Ectodermal cell (in vitro differentiated cells): ENCODE results near the gene CAPN5.
"Not testable (repeated sequence)": the region's sequence is repeated elsewhere in the genome, so short reads cannot be mapped to it uniquely, and the experiment has no call there.

Experiments used
- H3K27ac ChIP-seq: 2 replicates; pipeline ENCODE4 v1.7.0; 2013; ENCODE audit warnings: mild to moderate bottlenecking, low read depth, low read length; ENCODE audit not compliant: insufficient read depth, poor library complexity, severe bottlenecking
- H3K27me3 ChIP-seq: 2 replicates; pipeline ENCODE4 v1.7.0; 2013; ENCODE audit warnings: mild to moderate bottlenecking, low read length; ENCODE audit not compliant: insufficient read depth, control insufficient read depth, poor library complexity, severe bottlenecking
- H3K36me3 ChIP-seq: one replicate; pipeline ENCODE4 v1.7.0; 2013; ENCODE audit warnings: low read length; ENCODE audit not compliant: control insufficient read depth, insufficient read depth
- H3K4me1 ChIP-seq: one replicate; pipeline ENCODE4 v1.7.0; 2013; ENCODE audit warnings: low read length; ENCODE audit not compliant: control insufficient read depth, insufficient read depth
- H3K4me3 ChIP-seq: 2 replicates; pipeline ENCODE4 v1.7.0; 2013; ENCODE audit warnings: low read depth, low read length, control low read depth; ENCODE audit not compliant: insufficient read depth
- H3K9me3 ChIP-seq: 2 replicates; pipeline ENCODE4 v1.7.0; 2013; ENCODE audit warnings: mild to moderate bottlenecking, low read length, moderate library complexity; ENCODE audit not compliant: control insufficient read depth
- WGBS, 2 experiments: methylation state at CpG; one replicate each; pipeline ENCODE4 v1.1.7; 2013; ENCODE audit warnings: missing lambda C conversion rate in 2 of 2; 5-methylcytosine and 5-hydroxymethylcytosine counted together

CAPN5 gene

DNA sequence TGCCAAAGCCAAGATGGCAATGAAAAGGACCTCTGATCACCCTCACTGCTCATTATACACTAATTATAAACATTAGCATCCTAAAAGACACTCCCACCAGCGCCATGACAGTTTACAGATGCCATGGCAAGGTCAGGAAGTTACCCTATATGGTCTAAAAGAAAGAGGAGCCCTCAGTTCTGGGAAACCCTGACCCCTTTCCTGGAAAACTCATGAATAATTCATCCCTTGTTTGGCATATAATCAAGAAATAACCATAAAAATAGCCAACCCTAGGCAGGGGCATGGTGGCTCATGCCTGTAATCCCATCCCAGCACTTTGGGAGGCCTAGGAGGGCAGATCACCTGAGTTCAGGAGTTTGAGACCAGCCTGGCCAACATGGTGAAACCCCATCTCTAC, 12.7 kb upstream of the CAPN5 start:
- Histone ChIP-seq H3K36me3 (no peaks in the 10 kb centered on the region), H3K4me1 (no peaks in the 10 kb centered on the region), H3K9me3 (no peaks in the 10 kb centered on the region), H3K27ac (no peak overlapping the region), H3K4me3 (no peak overlapping the region), H3K27me3 (no peaks in the 10 kb centered on the region)
- WGBS, 2 experiments = 83 to 89% methylated on average over 1 of the region's 1 CpG

DNA sequence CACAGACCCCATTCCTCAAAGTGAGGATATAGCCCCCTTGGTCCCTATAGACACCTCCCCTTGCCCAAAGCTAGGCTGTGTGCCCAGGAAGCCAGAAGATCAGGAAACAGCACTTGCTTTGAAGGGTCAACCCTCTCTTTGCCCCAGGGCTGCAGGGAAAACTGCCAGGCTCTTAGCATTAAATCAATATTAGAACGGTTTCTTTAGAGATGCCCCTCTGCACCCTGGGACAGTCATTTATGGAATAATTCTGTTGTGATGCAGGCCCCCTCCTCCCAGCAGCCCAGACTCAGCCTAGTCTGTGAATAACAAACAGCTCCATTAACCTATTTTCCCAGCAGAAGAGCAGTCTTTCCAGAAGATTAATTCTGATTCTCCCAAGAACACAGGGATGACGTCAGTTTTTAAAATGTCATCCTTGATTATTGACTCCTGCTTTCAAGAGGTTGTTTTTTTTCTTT, 11.6 kb upstream of the CAPN5 start:
- 81 to 88% methylated on average over 2 of the region's 2 CpGs for WGBS, 2 experiments

DNA sequence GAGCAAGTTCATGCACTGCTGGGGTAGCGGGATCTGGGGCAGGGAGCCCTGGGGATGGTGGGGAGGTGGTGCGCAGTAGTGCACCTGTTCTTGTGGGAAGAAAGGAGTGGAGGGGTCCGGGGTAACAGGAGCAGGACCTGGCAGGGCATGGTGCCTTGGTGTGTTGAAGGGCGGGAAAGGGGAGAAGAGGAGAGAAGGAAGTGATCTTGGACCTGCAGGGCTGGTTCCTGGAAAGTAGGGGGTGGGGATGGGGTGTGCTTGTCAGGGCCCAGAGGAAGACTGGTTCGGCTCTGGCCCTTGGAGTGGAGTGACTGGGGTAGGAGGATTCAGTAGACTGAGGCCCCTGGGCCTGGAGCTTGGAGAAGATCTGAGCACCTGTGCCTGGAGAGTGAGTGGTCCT, 10.9 kb upstream of the CAPN5 start:
- WGBS, 2 experiments = 94 to 96% methylated on average over 5 of the region's 5 CpGs
- no peaks in the 10 kb centered on the region for H3K36me3 ChIP-seq
- H3K27ac ChIP-seq = no peak overlapping the region
- H3K4me1 ChIP-seq = no peaks in the 10 kb centered on the region
- H3K27me3 ChIP-seq = no peaks in the 10 kb centered on the region
- H3K4me3 ChIP-seq = no peak overlapping the region
- H3K9me3 ChIP-seq = no peaks in the 10 kb centered on the region

More for the DNA sequence above, 11.6 kb upstream of the CAPN5 start:
- Histone ChIP-seq H3K27me3 (no peaks in the 10 kb centered on the region), H3K4me3 (no peak overlapping the region), H3K36me3 (no peaks in the 10 kb centered on the region), H3K4me1 (no peaks in the 10 kb centered on the region), H3K9me3 (no peaks in the 10 kb centered on the region), H3K27ac (no peak overlapping the region)

DNA sequence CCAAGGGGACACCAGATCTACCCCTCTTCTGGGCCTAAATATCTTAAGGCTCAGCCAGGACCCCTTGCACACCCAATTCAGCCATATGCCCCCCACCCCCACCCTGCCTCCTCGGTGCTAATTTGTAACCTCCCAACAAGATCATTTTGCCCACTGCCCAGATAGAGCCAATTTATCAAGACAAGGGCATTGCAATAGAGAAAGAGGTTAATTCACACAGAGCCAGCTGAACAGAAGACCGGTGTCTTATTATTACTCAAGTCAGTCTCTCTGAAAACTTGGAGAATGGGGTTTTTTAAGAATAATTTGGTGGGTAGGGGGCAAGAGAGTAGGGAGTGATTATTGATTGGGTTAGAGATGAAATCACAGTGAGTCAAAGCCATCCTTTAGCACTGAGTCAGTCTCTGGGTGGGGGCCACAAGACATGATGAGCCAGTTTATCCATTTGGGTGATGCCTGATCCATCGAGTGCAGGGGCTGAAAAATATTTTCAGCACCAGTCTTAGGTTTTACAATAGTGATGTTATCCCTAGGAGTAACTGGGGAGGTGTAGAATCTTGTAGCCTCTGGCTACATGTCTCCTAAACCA, 9.9 kb upstream of the CAPN5 start:
- no peak overlapping the region for H3K4me3 ChIP-seq
- no peaks in the 10 kb centered on the region for H3K9me3 ChIP-seq
- H3K27me3 ChIP-seq = no peaks in the 10 kb centered on the region
- no peak overlapping the region for H3K27ac ChIP-seq
- no peaks in the 10 kb centered on the region for H3K4me1 ChIP-seq
- 80 to 86% methylated on average over 3 of the region's 3 CpGs for WGBS, 2 experiments
- no peaks in the 10 kb centered on the region for H3K36me3 ChIP-seq

DNA sequence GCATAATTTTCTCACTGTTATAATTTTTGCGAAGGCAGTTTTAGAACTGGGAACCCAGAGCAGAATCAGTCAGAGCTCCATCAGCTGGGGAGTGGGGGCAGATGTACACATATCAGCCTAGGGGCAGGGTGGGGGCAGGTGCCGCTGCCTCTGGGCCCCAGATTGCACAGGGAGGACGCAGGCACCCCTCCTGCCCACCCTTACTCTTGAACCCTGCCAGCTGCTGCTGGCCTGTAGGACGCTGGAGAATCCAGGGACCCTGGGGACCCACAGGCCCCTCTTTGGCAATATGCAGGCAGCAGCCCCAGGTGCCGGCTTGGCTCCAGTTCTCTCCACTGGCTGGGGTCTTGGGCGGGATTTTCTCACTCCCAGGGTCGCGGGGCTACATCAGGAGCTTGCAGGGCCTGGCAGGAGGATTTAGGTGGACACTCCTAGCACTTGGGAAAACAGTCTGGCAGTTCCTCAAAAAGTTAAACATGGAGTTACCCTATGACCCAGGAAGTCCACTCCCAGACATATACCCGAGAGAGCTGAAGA, 8.8 kb upstream of the CAPN5 start:
- Histone ChIP-seq H3K36me3 (no peaks in the 10 kb centered on the region), H3K27me3 (no peaks in the 10 kb centered on the region), H3K4me3 (no peak overlapping the region), H3K4me1 (no peaks in the 10 kb centered on the region), H3K9me3 (no peaks in the 10 kb centered on the region), H3K27ac (no peak overlapping the region)
- WGBS, 2 experiments = 90 to 92% methylated on average over 9 of the region's 9 CpGs

DNA sequence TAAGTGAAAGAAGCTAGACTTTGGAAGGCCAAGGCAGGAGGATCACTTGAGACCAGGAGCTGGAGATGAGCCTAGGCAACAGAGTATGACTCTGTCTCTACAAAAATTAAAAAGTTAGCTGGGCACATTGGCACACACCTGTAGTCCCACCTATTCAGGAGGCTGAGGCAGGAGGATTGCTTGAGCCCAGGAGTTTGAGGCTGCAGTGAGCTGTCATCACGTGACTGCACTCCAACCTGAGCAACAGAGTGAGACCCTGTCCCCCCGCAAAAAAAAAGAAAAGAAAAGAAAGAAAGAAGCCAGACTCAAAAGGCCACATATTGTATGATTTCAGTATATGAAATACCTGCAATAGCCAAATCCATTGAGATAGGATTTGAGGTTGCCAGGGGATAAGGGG, 7.9 kb upstream of the CAPN5 start:
- Histone ChIP-seq H3K27ac (no peak overlapping the region), H3K9me3 (no peaks in the 10 kb centered on the region), H3K27me3 (no peaks in the 10 kb centered on the region), H3K4me3 (no peak overlapping the region), H3K4me1 (no peaks in the 10 kb centered on the region), H3K36me3 (no peaks in the 10 kb centered on the region)
- 89 to 97% methylated on average over 2 of the region's 2 CpGs for WGBS, 2 experiments

DNA sequence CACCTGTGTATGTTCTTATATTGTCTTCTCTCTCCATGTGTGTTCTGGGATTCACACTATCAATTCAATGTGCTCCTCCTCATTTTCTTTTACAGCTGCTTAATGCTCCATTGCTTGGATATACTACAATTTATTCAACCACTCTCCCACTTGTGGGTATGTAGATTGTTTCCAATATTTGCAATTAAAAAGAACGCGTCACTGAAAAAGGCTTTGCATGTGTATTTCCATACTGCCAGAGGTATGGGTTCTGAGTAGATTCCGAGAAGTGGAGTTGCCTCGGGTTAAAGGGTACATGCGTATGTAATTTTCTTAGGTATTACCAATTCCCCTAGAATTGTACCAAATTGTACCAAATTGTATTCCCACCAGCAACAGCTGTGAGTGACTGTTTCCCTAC, 7.0 kb upstream of the CAPN5 start:
- no peak overlapping the region for H3K27ac ChIP-seq
- H3K27me3 ChIP-seq = no peaks in the 10 kb centered on the region
- WGBS, 2 experiments = 92 to 95% methylated on average over 4 to 5 of the region's 5 CpGs
- no peaks in the 10 kb centered on the region for H3K36me3 ChIP-seq
- H3K4me3 ChIP-seq = no peak overlapping the region
- H3K4me1 ChIP-seq = no peaks in the 10 kb centered on the region
- no peaks in the 10 kb centered on the region for H3K9me3 ChIP-seq

DNA sequence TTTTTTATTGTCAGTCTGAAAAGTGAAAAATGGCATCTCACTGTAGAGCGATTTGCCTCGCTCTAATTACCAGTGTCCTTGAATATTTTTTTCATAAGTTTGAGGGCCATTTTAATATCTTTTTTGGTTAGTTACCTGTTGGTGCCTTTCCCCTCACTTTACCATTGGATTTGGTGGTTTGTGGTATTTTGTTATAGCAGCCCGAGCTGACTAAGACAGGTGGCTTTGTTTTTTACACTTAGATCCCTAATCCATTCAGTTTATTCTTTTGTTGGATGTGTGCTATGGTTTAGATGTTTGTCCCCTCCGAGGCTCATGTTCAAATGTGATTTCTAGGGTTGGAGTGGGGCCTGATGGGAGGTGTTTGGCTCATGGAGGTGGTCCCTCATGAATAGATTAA, 6.5 kb upstream of the CAPN5 start:
- peaks cover 2% of the 10 kb centered on the region for H3K27me3 ChIP-seq
- WGBS, 2 experiments = 94 to 95% methylated on average over 3 to 4 of the region's 4 CpGs
- H3K36me3 ChIP-seq = no peaks in the 10 kb centered on the region
- H3K27ac ChIP-seq = no peak overlapping the region
- no peaks in the 10 kb centered on the region for H3K9me3 ChIP-seq
- no peaks in the 10 kb centered on the region for H3K4me1 ChIP-seq
- H3K4me3 ChIP-seq = no peak overlapping the region

DNA sequence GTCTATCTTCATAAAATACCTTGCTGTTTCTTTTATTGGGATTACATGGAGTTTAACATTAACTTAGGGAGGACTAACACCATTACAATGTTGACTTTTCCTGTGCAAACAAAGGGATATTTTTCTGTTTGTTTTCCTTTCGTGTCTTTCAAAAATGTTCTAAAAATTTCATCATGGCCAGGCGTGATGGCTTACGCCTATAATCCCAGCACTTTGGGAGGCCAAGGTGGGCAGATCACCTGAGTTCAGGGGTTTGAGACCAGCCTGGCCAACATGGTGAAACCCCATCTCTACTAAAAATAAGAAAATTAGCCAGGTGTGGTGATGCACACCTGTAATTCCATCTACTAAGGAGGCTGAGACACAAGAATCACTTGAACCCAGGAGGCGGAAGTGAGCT, 5.5 kb upstream of the CAPN5 start:
- not testable (repeated sequence) for H3K27ac ChIP-seq, H3K4me3 ChIP-seq, H3K36me3 ChIP-seq, H3K4me1 ChIP-seq, H3K27me3 ChIP-seq, H3K9me3 ChIP-seq
- WGBS, 2 experiments = 93 to 94% methylated on average over 4 of the region's 4 CpGs

DNA sequence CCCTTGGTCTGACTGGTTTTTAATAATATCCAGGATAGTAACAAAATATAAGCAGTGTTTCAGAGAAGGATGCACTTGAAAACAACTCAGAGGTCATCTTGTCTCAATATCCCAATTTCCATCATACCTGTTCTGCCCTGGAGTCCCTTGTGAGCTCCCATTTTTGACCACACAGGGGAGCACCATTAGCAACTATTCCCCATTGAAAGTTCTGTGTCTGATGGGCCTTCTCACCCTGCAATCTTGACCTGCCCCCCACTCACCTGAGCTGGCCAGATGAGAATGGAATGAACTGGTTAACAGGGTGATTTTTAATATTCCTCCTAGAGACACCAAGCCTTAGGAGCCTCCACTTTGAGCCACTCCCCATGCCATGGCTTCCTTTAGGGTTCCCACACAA, 3.8 kb upstream of the CAPN5 start:
- Histone ChIP-seq H3K4me3 (no peak overlapping the region), H3K27ac (no peak overlapping the region), H3K36me3 (no peaks in the 10 kb centered on the region), H3K4me1 (no peaks in the 10 kb centered on the region), H3K27me3 (peaks cover 9% of the 10 kb centered on the region), H3K9me3 (no peaks in the 10 kb centered on the region)

DNA sequence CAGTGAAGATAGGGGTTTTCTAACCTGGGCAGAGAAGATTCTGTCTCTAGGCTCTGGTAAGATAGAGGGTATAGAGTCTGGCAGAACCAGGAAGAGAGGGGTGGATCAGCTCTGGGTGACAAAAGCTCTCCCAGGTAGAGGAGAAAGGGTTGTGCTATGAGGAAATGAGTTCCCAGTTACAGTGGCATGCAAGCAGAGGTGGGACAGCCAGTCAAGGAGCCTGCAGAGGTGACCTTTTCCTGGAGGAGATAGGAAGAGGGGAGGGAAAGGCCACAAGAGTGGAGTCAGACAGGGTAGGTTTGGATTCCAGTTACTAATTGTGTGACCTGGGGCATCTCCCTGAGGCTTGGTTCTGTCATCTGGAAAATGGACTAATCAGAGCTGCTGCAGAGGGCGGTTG, 3.4 kb upstream of the CAPN5 start:
- peaks cover 9% of the 10 kb centered on the region for H3K27me3 ChIP-seq
- no peak overlapping the region for H3K27ac ChIP-seq
- no peaks in the 10 kb centered on the region for H3K4me1 ChIP-seq
- no peak overlapping the region for H3K4me3 ChIP-seq
- no peaks in the 10 kb centered on the region for H3K36me3 ChIP-seq
- 92 to 98% methylated on average over 1 of the region's 1 CpG for WGBS, 2 experiments
- no peaks in the 10 kb centered on the region for H3K9me3 ChIP-seq
